ENCODE data around the gene CEBPE. TPM values are rescaled to one million over a fixed set of nuclear protein-coding genes. Genes with fewer than 3 reads are reported as not detected.

The CEBPE gene
- total RNA-seq, 1 donor from 2014 or later = not detected

- no peaks in the 10 kb centered on the region for H3K9me3 Mint-ChIP-seq (ENCODE audit: unreplicated experiment)
- no peak overlapping the region for H3K4me3 Mint-ChIP-seq (ENCODE audit: unreplicated experiment)
- H3K27me3 Mint-ChIP-seq (ENCODE audit: unreplicated experiment) = peaks cover 1% of the 10 kb centered on the region
- no peak overlapping the region for H3K27ac Mint-ChIP-seq (ENCODE audit: unreplicated experiment)
- H3K4me1 Mint-ChIP-seq (ENCODE audit: unreplicated experiment) = peaks cover 14% of the 10 kb centered on the region
- TF ChIP-seq CTCF (IDR thresholded peaks at IDR 0.05; ENCODE audit: unreplicated experiment) = no peak
- H3K36me3 Mint-ChIP-seq (ENCODE audit: low read depth, unreplicated experiment) = peaks cover 6% of the 10 kb centered on the region
- no peak for DNase-seq (ENCODE audit: low spot score)
Observed at GRCh38 chr14:23131482-23131881, 12.4 kb upstream of the CEBPE start.

DNA sequence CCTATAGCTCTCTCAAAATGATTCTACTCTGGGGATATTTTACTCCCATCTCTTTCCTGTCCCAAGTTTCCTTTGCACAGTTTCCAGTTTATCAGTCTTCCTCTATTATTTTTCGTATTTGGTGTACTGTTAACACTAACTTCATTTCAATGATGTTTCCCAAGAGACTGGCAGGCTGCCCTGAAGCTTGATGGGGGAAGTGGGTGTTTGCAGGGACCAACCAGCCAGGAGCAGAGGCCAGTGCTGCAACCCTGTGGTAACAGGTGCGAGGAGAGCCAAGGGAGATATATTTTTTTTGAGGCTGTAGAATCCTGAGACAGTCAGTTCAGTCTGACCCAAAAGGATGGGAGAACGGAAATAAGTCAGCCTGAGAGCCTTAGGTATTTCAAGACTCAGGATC is 11.8 kb upstream of the CEBPE start:
- H3K27me3 Mint-ChIP-seq (ENCODE audit: unreplicated experiment) = peaks cover 3% of the 10 kb centered on the region
- H3K9me3 Mint-ChIP-seq (ENCODE audit: unreplicated experiment) = no peaks in the 10 kb centered on the region
- TF ChIP-seq CTCF (IDR thresholded peaks at IDR 0.05; ENCODE audit: unreplicated experiment) = no peak
- peaks cover 11% of the 10 kb centered on the region for H3K4me1 Mint-ChIP-seq (ENCODE audit: unreplicated experiment)
- peaks cover 9% of the 10 kb centered on the region for H3K36me3 Mint-ChIP-seq (ENCODE audit: low read depth, unreplicated experiment)
- no peak overlapping the region for H3K4me3 Mint-ChIP-seq (ENCODE audit: unreplicated experiment)
- DNase-seq (ENCODE audit: low spot score) = no peak
- no peak overlapping the region for H3K27ac Mint-ChIP-seq (ENCODE audit: unreplicated experiment)

GRCh38 chr14:23129759-23130316 is 10.8 kb upstream of the CEBPE start:
- H3K4me3 Mint-ChIP-seq (ENCODE audit: unreplicated experiment) = no peak overlapping the region
- H3K27ac Mint-ChIP-seq (ENCODE audit: unreplicated experiment) = no peak overlapping the region
- H3K36me3 Mint-ChIP-seq (ENCODE audit: low read depth, unreplicated experiment) = peaks cover 15% of the 10 kb centered on the region
- no peak for TF ChIP-seq CTCF (IDR thresholded peaks at IDR 0.05; ENCODE audit: unreplicated experiment)
- DNase-seq (ENCODE audit: low spot score) = no peak
- no peaks in the 10 kb centered on the region for H3K9me3 Mint-ChIP-seq (ENCODE audit: unreplicated experiment)
- H3K27me3 Mint-ChIP-seq (ENCODE audit: unreplicated experiment) = peaks cover 4% of the 10 kb centered on the region
- H3K4me1 Mint-ChIP-seq (ENCODE audit: unreplicated experiment) = peaks cover 16% of the 10 kb centered on the region

GRCh38 chr14:23128969-23129758 is 10.1 kb upstream of the CEBPE start:
- TF ChIP-seq CTCF (IDR thresholded peaks at IDR 0.05; ENCODE audit: unreplicated experiment) = no peak
- Mint-ChIP-seq H3K4me1 (ENCODE audit: unreplicated experiment) (peaks cover 18% of the 10 kb centered on the region), H3K36me3 (ENCODE audit: low read depth, unreplicated experiment) (peaks cover 16% of the 10 kb centered on the region), H3K27me3 (ENCODE audit: unreplicated experiment) (peaks cover 4% of the 10 kb centered on the region), H3K4me3 (ENCODE audit: unreplicated experiment) (no peak overlapping the region), H3K9me3 (ENCODE audit: unreplicated experiment) (no peaks in the 10 kb centered on the region), H3K27ac (ENCODE audit: unreplicated experiment) (no peak overlapping the region)
- no peak for DNase-seq (ENCODE audit: low spot score)

DNA sequence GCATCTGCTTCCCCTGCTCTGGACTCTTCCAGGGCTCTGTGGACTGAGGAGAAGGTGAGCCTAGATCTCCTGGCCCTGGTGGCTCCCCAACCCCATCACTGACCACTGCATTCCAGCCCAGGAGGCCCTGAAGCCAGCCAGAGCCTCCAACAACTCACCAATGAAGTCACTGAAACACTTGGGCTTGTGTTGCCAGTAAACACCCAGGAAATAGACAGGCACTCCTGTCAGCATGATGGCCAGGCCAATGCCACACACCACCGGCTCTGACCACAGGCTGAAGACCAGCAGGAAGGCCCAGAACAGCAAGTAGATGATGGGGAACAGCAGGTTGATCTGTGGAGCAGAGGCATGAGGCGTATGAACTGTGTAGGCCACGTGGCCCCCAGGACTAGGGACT is 8.8 kb upstream of the CEBPE start:
- Mint-ChIP-seq H3K9me3 (ENCODE audit: unreplicated experiment) (no peaks in the 10 kb centered on the region), H3K4me3 (ENCODE audit: unreplicated experiment) (no peak overlapping the region), H3K36me3 (ENCODE audit: low read depth, unreplicated experiment) (peaks cover 16% of the 10 kb centered on the region), H3K27ac (ENCODE audit: unreplicated experiment) (no peak overlapping the region), H3K4me1 (ENCODE audit: unreplicated experiment) (peaks cover 26% of the 10 kb centered on the region), H3K27me3 (ENCODE audit: unreplicated experiment) (peaks cover 4% of the 10 kb centered on the region)
- DNase-seq (ENCODE audit: low spot score) = no peak
- no peak for TF ChIP-seq CTCF (IDR thresholded peaks at IDR 0.05; ENCODE audit: unreplicated experiment)
